ENCODE measurements around the gene EN2.

DNA sequence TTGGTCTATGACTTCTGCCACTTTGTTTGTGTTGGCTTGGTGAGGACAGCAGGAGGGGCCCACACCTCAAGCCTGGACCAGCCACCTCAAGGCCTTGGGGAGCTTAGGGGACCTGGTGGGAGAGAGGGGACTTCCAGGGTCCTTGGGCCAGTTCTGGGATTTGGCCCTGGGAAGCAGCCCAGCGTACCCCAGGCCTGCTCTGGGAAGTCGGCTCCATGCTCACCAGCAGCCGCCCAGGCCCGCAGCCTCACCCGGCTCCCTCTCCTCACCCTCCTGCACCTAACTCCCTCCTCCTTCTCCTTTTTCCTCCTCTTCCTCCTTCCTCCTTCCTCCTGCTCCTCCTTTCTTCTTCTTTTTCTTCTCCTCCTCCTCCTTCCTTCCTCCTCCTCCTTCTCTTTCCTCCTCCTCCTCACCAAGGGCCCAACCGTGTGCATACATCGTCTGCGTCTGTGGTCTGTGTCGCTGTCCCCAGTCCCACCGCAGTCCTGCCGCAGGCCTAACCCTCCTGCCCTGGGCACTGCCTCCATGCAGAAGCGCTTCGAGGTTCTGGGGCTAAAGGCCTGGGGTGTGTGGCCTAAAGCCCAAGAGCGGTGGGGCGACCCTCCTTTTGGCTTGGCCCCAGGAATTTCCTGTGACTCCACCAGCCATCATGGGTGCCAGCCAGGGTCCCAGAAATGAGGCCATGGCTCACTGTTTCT, 5.3 kb downstream of the EN2 start:
- TF ChIP-seq ELF4 (IDR thresholded peaks at IDR 0.05) = no peak
- TF ChIP-seq LEF1 (IDR thresholded peaks at IDR 0.05; ENCODE audit: borderline replicate concordance) = no peak
- TF ChIP-seq HDGF (IDR thresholded peaks at IDR 0.05; ENCODE audit: borderline replicate concordance) = no peak
- TF ChIP-seq SP1 (IDR thresholded peaks at IDR 0.05) = no peak
- no peak for TF ChIP-seq FOXM1 (IDR thresholded peaks at IDR 0.05; ENCODE audit: borderline replicate concordance)
- TF ChIP-seq BHLHE40 (IDR thresholded peaks at IDR 0.05; ENCODE audit: borderline replicate concordance) = no peak
- TF ChIP-seq ZNF384 (IDR thresholded peaks at IDR 0.05) = no peak
- TF ChIP-seq NFRKB (IDR thresholded peaks at IDR 0.05) = no peak
- no peak for TF ChIP-seq ARNT (IDR thresholded peaks at IDR 0.05)
